ENCODE results near the gene TMEM255B. TPM values are rescaled to one million over a fixed set of nuclear protein-coding genes. Genes with fewer than 3 reads are reported as not detected.

TMEM255B gene
- total RNA-seq, 1 donor from 2014 or later, result 7.4 TPM

DNA sequence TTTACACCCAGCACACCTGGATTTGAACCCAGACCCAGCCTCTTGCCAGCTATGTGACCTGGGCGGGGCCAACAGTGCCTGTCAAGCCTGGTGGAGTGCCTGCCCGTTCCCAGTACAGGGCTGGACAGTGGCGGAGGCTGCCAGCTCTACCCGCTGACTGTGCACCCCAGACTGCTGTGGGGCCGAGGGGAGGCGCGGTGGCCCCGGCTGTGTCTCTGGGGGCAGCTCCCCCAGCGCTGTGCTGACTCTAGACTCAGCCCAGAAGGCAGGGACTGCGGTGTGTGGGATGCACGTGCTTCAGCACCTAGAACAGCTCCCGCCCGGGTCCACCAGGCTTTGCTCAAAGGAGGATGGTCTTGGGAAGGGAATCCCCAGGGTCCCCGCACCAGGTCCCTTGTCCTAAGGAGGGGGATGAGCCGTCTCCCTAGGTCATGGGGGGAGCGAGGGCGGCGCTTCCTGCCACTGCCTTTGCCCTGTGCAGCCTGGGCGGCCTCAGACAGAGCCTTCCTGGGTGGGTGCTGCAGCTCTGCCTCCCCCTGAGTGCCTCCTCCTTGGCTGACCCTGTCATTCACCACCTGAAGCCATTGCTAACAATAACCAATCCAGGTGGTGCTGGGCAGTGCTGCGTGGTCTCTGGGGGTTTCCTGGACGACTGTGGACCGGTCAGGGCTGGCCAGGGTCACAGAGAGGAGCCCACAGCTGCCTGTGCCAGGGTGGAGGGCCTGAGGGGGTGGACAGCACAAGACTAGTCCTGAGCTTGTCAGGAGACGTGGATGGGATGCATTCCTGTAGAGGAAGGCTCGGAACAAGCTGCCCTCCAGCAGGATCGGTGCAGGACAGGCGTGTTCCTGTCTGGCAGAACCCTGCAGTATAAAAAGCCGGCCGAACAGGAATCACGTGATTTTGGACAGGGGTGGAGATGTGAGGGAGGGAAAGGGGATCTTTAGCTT lies 18.6 kb downstream of the TMEM255B start:
- TF ChIP-seq, protein P1, sequence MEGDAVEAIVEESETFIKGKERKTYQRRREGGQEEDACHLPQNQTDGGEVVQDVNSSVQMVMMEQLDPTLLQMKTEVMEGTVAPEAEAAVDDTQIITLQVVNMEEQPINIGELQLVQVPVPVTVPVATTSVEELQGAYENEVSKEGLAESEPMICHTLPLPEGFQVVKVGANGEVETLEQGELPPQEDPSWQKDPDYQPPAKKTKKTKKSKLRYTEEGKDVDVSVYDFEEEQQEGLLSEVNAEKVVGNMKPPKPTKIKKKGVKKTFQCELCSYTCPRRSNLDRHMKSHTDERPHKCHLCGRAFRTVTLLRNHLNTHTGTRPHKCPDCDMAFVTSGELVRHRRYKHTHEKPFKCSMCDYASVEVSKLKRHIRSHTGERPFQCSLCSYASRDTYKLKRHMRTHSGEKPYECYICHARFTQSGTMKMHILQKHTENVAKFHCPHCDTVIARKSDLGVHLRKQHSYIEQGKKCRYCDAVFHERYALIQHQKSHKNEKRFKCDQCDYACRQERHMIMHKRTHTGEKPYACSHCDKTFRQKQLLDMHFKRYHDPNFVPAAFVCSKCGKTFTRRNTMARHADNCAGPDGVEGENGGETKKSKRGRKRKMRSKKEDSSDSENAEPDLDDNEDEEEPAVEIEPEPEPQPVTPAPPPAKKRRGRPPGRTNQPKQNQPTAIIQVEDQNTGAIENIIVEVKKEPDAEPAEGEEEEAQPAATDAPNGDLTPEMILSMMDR (conservative IDR thresholded peaks at IDR 0.05; ENCODE audit: low read depth, low read length), result no peak
- H3K4me3 ChIP-seq (ENCODE audit: low read depth, low read length), result no peak overlapping the region
- no peak for DNase-seq (ENCODE audit: low read depth)

DNA sequence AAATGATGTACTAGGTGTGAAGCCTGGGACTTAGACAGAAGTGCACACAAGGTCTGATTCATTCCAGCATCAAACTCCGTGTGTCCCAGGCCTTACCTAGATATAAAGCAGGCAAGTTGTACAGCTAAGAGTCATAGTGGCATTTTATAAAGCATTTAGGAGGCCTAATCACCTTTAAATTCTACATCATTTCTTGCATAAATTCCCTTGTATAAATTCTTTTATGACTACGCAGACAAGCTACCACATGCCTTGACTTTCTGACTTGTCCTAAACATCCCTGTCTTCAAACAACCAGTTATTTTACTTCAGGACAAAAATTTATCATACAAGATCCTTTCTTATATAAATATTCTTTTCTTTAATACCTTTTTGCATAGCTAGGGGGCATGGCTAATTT lies 22.5 kb downstream of the TMEM255B start:
- TF ChIP-seq, protein P1 (conservative IDR thresholded peaks at IDR 0.05; ENCODE audit: low read depth, low read length), result peak; percentile 5
- no peak for DNase-seq (ENCODE audit: low read depth)
- no peak overlapping the region for H3K4me3 ChIP-seq (ENCODE audit: low read depth, low read length)

DNA sequence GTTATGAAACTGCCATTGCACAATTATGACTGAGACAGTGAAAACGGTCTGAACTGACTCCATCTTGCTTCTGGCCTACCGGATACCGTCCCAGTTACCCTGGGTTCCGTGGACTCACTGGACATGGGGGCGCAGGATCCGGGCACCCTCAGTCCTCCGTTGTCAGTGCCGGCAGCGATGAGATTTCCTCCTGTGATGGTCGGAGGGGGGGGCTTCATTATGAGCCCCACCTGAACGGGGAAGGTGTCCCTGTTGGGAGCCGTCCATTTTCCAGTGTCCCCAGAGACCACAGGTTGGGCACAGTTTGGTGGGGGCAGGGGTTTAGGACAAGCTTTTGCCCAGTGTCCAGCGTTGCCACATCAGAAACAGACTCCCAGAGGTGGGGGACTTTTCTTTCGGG lies 23.4 kb downstream of the TMEM255B start:
- H3K4me3 ChIP-seq (ENCODE audit: low read depth, low read length), result no peak overlapping the region
- TF ChIP-seq, protein P1 (conservative IDR thresholded peaks at IDR 0.05; ENCODE audit: low read depth, low read length), result no peak
- DNase-seq (ENCODE audit: low read depth), result no peak

DNA sequence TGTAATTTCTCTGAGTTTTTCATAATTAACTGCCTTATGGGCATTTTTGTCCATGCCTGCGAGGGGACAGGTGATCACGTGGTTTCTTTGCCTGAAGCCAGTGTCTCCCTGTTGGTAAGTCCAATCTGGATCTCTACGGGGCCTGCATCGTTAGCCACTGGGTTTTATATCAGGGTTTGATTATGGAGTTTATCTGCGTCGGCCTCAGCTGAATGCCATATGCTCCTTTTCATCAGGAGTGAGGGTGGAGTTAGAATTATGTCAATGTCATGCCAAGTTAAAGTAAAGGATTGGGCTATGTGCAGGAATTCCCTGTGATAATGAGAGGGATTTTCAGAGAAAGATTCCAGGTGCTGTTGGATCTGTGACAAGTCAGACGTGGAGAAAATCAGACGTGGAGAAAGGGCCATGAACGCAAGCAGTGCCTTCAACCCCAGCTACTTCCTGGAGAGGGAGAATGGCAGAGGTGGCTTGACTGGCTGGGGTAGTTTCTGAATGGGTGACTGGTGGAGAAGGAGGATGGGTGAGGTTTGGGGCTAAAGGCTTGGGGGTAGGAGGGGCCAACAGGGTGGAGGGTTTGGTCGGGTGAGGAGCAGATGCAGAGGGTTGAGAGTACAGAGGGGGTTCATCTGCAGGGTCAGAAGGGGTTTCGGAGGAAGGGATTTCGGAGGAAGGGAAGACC lies 24.3 kb downstream of the TMEM255B start:
- no peak for DNase-seq (ENCODE audit: low read depth)
- no peak overlapping the region for H3K4me3 ChIP-seq (ENCODE audit: low read depth, low read length)
- TF ChIP-seq, protein P1 (conservative IDR thresholded peaks at IDR 0.05; ENCODE audit: low read depth, low read length), result no peak

DNA sequence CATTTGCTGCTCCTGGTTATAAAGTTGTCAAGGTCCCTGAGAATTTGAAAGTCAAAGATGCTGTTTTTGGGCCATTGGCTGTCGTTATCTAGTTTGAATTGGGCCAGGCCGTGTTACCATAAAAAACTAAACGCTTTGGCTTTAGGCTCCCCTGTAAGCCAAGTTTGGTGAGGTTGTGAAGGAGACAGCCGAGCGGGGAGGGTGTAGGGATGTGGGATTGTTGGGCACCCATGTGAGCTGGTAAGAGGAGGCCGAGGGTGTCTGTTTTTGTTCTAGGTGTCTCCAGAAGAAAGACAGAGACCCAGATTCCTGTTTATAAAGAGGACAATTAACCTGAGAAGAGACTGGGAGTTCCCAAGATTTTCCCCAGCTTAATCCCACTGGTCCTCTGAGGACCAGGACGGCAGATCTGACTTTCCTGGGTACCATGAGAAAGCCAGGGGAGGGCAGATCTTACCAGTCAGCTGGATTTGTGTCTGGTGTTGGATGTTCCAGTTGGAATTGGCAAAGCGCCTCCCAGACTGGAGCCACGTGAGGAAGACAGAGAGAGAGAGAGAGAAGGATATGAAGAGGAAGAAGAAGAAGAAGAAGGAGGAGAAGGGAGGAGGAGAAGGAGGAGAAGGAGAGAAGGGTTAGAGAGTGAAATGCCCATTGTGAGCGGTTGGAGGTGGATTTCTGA lies 25.1 kb downstream of the TMEM255B start:
- DNase-seq (ENCODE audit: low read depth), result no peak
- no peak overlapping the region for H3K4me3 ChIP-seq (ENCODE audit: low read depth, low read length)
- TF ChIP-seq, protein P1 (conservative IDR thresholded peaks at IDR 0.05; ENCODE audit: low read depth, low read length), result no peak

DNA sequence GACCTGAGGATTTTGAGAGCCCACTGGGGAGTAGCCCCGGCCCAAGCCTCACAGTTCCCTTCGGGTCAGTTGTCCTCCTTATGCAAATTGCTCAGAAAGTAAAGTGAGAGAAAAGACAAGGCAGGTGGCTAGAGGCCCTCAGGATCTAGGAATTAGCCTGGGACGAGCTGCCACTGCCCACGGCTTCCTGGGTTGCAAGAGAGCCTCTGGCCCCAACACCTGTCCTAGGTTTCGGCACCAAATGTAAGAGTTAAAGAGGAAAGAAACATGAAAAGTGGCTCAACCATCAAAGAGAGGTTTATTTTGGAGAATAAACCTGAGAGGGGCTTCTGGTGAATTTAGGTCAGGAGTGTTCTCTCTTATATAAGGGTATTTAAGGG lies 25.6 kb downstream of the TMEM255B start:
- TF ChIP-seq, protein P1 (conservative IDR thresholded peaks at IDR 0.05; ENCODE audit: low read depth, low read length), result no peak
- no peak overlapping the region for H3K4me3 ChIP-seq (ENCODE audit: low read depth, low read length)
- DNase-seq (ENCODE audit: low read depth), result no peak
